Caco-2 (cell line): Measurements from ENCODE around the gene MBD3. TPM values are rescaled to one million over a fixed set of nuclear protein-coding genes. Genes with fewer than 3 reads are reported as not detected.

ENCODE experiments used
- BruUV-seq: library from RNA; stranded (reverse); fragments of 400-500 nt; replicated peaks from 2 replicates; lab custom pipeline; 2021; lab: Mats Ljungman, UMichigan
- CTCF ChIA-PET: fragments of 300-600 bp; sonication (Branson Sonifier 250); formaldehyde crosslinking; loops from one replicate; lab custom pipeline; 2022; ENCODE audit warnings: antibody characterized with exemption; lab: Charles Lee
- POLR2A ChIA-PET: fragments of 300-600 bp; sonication (Branson Sonifier 250); formaldehyde crosslinking; loops from one replicate; lab custom pipeline; 2022; ENCODE audit warnings: antibody characterized with exemption; lab: Charles Lee
- DNase-seq, 2 experiments: peaks; one replicate each; pipeline versions ENCODE4 v3.0.0 to v3.0.0-alpha.2; 2020 to 2022
- H3K27me3 ChIP-seq: replicated peaks from 2 replicates; pipeline ENCODE4 v1.6.0; 2011; ENCODE audit warnings: low read length; ENCODE audit not compliant: control insufficient read depth, insufficient read depth
- H3K36me3 ChIP-seq: 2 replicates; pipeline ENCODE4 v1.5.1; 2011; ENCODE audit warnings: low read length; ENCODE audit not compliant: control insufficient read depth, insufficient read depth
- H3K4me1 ChIP-seq: fragments of 250-450 bp; sonication (Bioruptor Pico); 2 replicates; pipeline ENCODE4 v1.5.1; 2020; ENCODE audit warnings: mild to moderate bottlenecking
- H3K4me3 ChIP-seq: 2 replicates; pipeline ENCODE4 v1.5.1; 2011; ENCODE audit warnings: low read depth, mild to moderate bottlenecking, control low read depth, low read length
- H3K9me3 ChIP-seq: fragments of 250-450 bp; sonication (Bioruptor Pico); 2 replicates; pipeline ENCODE4 v1.5.1; 2020; ENCODE audit warnings: mild to moderate bottlenecking, moderate library complexity
- H3K27ac Mint-ChIP-seq: one replicate; pipeline ENCODE4 v1.8.0; 2022; ENCODE audit warnings: mixed read lengths; ENCODE audit not compliant: unreplicated experiment
- H3K27me3 Mint-ChIP-seq: one replicate; pipeline ENCODE4 v1.8.0; 2022; ENCODE audit warnings: mixed read lengths; ENCODE audit not compliant: insufficient read depth, unreplicated experiment
- H3K36me3 Mint-ChIP-seq: one replicate; pipeline ENCODE4 v1.8.0; 2022; ENCODE audit warnings: mild to moderate bottlenecking, mixed read lengths; ENCODE audit not compliant: insufficient read depth, unreplicated experiment
- H3K4me1 Mint-ChIP-seq: one replicate; pipeline ENCODE4 v1.8.0; 2022; ENCODE audit warnings: low read depth, mixed read lengths; ENCODE audit not compliant: unreplicated experiment
- H3K4me3 Mint-ChIP-seq: one replicate; pipeline ENCODE4 v1.8.0; 2022; ENCODE audit warnings: mild to moderate bottlenecking, moderate library complexity, mixed read lengths; ENCODE audit not compliant: unreplicated experiment
- H3K9me3 Mint-ChIP-seq: one replicate; pipeline ENCODE4 v1.8.0; 2022; ENCODE audit warnings: mixed read lengths; ENCODE audit not compliant: unreplicated experiment
- intact Hi-C: fragments of 100-400 bp; cut with micrococcal nuclease; formaldehyde crosslinking; loops from one replicate; pipeline ENCODE4 v1.10.0; 2022; ENCODE audit not compliant: unreplicated experiment
- total RNA-seq: library from RNA; stranded (reverse); gene quantifications from 2 replicates; pipeline ENCODE4 v1.2.3, GENCODE V29; 2022
- TF ChIP-seq, protein P1 (sequence below), 2 experiments: fragments of 200-600 bp in 1 of 2; IDR thresholded peaks; 1 replicate in 1 of 2; 2 replicates in 1 of 2; pipeline versions ENCODE4 v1.5.1 to v1.8.0; 2011 to 2022; ENCODE audit warnings: antibody characterized with exemption in 1 of 2, control low read depth in 1 of 2, inconsistent platforms in 1 of 2, low read depth in 1 of 2, low read length in 1 of 2, mild to moderate bottlenecking in 1 of 2, moderate library complexity in 1 of 2; ENCODE audit not compliant: insufficient read depth in 1 of 2, severe bottlenecking in 1 of 2, unreplicated experiment in 1 of 2

MBD3 gene
- total RNA-seq, 1 experiment from 2014 or later = 89.3 TPM

DNA sequence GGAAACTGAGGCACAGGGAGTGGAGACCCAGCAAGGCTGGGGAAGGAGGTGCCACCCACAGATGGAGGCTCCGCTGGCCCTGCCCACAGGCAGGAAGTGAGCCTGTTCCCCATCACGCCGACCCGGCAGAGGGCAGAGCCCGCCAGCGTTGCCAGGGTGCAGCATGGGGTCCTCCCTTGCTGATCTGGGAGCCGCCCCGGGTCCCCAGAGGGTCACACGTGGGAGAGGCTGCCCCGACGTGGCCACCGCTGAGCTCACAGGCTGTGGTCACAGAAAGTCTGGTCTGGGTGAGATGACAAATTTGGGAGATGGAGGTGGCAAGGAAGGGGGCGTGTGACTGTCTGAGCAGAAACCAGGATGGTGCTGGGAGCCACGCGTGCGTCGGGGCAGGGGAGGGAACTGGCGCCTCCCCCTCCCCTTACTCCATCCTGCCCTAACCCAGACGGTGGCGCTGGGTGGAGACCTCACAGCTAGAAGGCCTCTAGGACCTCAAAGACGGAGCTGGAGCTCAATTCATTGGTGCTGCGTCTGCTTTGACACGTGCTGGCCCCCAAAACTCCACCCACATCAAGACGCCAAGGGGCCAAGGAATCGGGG is 32.3 kb downstream of the MBD3 start:
- Mint-ChIP-seq H3K36me3 (peaks cover 24% of the 10 kb centered on the region), H3K4me3 (no peak overlapping the region), H3K4me1 (no peaks in the 10 kb centered on the region), H3K27me3 (no peaks in the 10 kb centered on the region), H3K27ac (no peak overlapping the region), H3K9me3 (no peaks in the 10 kb centered on the region)
- BruUV-seq = no TSS peak
- CTCF ChIA-PET = no interaction called here
- no peaks in the 10 kb centered on the region for H3K9me3 ChIP-seq
- H3K36me3 ChIP-seq = 0 out of 2 replicates have a peak, but pooled peaks cover 1% of the 10 kb centered on the region
- no peaks in the 10 kb centered on the region for H3K27me3 ChIP-seq
- TF ChIP-seq, protein P1, sequence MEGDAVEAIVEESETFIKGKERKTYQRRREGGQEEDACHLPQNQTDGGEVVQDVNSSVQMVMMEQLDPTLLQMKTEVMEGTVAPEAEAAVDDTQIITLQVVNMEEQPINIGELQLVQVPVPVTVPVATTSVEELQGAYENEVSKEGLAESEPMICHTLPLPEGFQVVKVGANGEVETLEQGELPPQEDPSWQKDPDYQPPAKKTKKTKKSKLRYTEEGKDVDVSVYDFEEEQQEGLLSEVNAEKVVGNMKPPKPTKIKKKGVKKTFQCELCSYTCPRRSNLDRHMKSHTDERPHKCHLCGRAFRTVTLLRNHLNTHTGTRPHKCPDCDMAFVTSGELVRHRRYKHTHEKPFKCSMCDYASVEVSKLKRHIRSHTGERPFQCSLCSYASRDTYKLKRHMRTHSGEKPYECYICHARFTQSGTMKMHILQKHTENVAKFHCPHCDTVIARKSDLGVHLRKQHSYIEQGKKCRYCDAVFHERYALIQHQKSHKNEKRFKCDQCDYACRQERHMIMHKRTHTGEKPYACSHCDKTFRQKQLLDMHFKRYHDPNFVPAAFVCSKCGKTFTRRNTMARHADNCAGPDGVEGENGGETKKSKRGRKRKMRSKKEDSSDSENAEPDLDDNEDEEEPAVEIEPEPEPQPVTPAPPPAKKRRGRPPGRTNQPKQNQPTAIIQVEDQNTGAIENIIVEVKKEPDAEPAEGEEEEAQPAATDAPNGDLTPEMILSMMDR (IDR thresholded peaks at IDR 0.05; ENCODE audit: insufficient read depth in 1 of 2, low read depth in 1 of 2, low read length in 1 of 2, severe bottlenecking in 1 of 2, unreplicated experiment in 1 of 2) = no peak
- DNase-seq = no peak
- no peak overlapping the region for H3K4me3 ChIP-seq
- H3K4me1 ChIP-seq = no peaks in the 10 kb centered on the region
- intact Hi-C loops = no loop called here
- POLR2A ChIA-PET = no interaction called here

DNA sequence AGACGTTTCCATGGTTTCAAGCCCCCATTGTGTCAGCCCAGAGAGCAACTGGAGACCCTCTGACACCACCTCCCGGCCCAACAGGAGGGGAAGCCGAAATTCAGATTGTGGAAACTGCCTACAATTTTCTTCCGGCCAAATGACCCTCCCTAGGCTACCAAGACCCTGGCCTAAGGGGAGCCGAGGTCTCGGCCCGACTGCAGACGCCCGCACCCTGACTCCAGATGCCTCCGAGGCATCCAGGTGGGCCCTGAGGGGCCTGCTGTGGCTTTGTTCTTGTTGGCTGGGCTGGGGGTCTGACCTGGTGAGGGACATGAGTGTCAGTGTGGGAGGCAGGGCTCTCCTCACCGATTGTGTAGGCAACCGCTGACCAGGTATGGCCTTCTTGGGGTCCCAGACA is 34.1 kb downstream of the MBD3 start:
- no peak overlapping the region for H3K27ac Mint-ChIP-seq

DNA sequence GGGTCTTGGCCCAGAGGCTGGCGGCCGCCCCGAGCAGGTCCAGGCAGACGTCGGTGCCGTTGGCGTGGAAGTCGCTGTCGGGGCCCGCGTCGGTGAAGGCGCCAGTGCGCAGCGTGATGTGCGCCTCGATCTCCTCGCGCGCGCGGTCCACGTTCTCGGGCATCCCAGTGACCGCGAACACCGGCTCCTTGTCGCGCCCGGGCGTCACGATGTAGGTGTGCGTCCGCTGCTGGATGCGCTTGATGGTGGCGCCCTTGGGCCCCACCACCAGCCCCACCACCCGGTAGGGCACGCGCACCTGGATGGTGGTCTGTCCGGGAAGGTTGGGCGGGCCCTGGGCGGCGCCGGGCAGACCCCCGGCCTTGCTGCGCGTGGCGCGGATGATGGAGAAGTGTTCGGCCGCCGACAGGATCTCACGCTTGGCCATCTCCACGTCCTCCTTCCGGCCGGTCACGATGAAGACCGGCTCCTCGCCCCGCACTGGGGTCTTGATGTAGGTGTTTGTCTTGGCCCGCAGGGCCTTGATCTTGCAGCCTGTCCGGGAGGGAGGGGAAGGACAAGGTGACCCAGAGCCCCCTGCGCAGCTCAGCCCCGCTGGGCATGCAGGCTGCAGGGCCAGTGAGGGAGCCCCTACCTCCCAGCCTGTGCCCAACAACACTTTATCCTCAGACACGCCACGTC is 36.1 kb downstream of the MBD3 start:
- Mint-ChIP-seq H3K36me3 (peaks cover 33% of the 10 kb centered on the region), H3K27me3 (no peaks in the 10 kb centered on the region), H3K27ac (no peak overlapping the region), H3K4me1 (no peaks in the 10 kb centered on the region), H3K4me3 (no peak overlapping the region), H3K9me3 (no peaks in the 10 kb centered on the region)
- Histone ChIP-seq H3K4me3 (no peak overlapping the region), H3K27me3 (no peaks in the 10 kb centered on the region), H3K36me3 (0 out of 2 replicates have a peak, but pooled peaks cover 1% of the 10 kb centered on the region), H3K9me3 (no peaks in the 10 kb centered on the region), H3K4me1 (no peaks in the 10 kb centered on the region)
- no TSS peak for BruUV-seq
- ChIA-PET POLR2A (no interaction called here), CTCF (no interaction called here)
- TF ChIP-seq, protein P1 (IDR thresholded peaks at IDR 0.05; ENCODE audit: insufficient read depth in 1 of 2, low read depth in 1 of 2, low read length in 1 of 2, severe bottlenecking in 1 of 2, unreplicated experiment in 1 of 2) = no peak
- DNase-seq = no peak
- intact Hi-C loops = no loop called here

More for the DNA sequence above, 34.1 kb downstream of the MBD3 start:
- POLR2A ChIA-PET = no interaction called here
- CTCF ChIA-PET = no interaction called here
- H3K4me1 Mint-ChIP-seq = no peaks in the 10 kb centered on the region
- Histone ChIP-seq H3K4me3 (no peak overlapping the region), H3K27me3 (no peaks in the 10 kb centered on the region), H3K36me3 (0 out of 2 replicates have a peak, but pooled peaks cover 1% of the 10 kb centered on the region), H3K9me3 (no peaks in the 10 kb centered on the region), H3K4me1 (no peaks in the 10 kb centered on the region)
- TF ChIP-seq, protein P1 (IDR thresholded peaks at IDR 0.05; ENCODE audit: insufficient read depth in 1 of 2, low read depth in 1 of 2, low read length in 1 of 2, severe bottlenecking in 1 of 2, unreplicated experiment in 1 of 2) = no peak
- intact Hi-C loops = no loop called here
- H3K27me3 Mint-ChIP-seq = no peaks in the 10 kb centered on the region
- peaks cover 22% of the 10 kb centered on the region for H3K36me3 Mint-ChIP-seq
- H3K9me3 Mint-ChIP-seq = no peaks in the 10 kb centered on the region
- no peak for DNase-seq
- H3K4me3 Mint-ChIP-seq = no peak overlapping the region
- no TSS peak for BruUV-seq
